HG02885 (cell line): ENCODE results near the gene OSBPL1A.

Source experiments
- ATAC-seq: cut with Tn5 transposase; IDR thresholded peaks from one replicate; pipeline ENCODE4 v1.9.1; 2021; ENCODE audit warnings: mild to moderate bottlenecking; ENCODE audit not compliant: unreplicated experiment, poor library complexity

OSBPL1A gene

DNA sequence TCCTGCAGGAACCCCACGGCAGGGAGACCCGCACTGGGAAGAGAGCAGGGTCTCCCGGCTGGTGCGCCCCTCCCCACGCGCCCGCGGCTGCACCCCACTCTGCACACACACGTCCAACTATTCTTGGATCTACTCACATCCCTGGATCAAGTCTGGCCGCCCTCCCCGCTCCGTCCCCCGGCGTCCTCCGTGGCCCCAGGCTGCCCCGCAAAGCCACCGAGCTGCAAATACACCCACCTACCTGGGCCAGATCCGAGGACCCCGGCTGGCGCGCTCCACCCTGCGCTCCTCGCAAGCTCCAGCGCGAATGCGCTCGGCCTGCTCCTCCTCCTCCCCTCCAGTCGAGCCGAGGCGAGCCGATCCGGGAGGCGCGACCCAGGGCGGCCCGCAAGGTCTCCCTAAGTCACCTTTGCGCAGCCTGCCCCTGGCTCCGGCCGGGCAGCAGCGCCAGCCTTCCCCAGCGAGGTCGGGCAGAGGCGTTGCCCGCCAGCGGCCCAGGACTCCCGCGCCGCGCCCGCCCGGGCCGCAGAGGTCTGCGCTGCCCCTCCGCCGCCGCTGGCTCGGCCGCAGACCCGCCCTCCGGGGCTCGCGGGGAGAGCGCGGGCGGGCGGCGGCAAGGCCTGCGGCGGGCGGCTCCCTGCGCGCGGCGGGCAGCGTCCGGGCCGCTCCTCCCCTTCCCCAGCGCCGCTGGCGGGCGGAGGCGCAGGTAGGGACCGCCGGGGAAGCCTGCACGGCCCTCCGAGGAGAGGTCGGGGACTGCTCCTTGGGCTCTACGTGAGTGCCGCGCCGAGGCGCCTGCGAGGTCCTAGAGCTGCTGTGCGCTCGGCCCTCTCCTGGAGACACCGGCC, 126.0 kb downstream of the OSBPL1A start:
- peak; percentile 45 for ATAC-seq

DNA sequence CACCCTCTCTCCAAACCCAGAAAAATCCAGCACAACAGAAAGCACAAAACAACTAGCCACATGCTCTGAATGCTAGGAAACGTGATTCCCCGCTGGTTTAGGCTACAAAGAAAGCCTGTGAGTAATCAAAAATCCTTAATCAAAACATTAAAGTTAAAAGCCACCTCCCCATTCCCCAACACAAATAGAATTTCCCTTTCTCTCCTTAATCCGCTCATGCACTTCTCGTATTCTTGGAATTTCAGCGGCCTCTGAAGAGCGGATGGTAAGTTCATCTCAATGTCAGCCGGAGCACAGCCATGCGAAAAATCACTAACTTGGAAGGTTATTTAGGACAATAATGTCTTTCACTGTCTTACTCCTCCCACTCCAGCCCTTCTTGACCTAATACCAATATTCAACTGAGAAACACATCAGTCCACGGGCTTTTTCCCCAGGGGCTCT, 126.7 kb downstream of the OSBPL1A start:
- no peak for ATAC-seq

DNA sequence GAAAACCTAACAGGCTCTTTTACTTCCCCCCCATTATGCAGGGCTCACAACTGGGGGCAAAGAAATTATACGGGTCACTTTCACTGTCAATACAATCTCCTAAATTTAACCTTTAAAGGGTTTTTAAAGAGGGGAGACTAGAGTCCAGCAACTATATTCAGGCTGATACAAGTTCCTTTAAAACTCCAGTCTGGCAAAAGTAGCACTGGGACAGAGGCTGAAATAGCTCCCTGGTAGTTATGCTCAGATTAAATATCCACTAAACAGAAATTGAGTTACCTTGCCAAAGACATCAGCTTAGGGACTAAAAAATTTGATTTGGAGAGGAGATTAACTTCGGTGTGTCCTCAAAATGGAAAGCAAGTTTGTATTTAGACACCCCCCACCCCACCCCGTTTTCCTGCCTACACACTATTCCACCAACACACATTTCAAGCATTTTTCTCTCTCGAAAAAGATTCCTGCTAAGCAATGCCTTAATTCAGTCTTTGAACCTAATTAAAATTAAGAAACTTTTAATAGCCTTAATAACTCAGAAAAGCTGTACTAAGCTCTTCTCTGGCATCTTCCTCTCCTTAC, 127.2 kb downstream of the OSBPL1A start:
- no peak for ATAC-seq

DNA sequence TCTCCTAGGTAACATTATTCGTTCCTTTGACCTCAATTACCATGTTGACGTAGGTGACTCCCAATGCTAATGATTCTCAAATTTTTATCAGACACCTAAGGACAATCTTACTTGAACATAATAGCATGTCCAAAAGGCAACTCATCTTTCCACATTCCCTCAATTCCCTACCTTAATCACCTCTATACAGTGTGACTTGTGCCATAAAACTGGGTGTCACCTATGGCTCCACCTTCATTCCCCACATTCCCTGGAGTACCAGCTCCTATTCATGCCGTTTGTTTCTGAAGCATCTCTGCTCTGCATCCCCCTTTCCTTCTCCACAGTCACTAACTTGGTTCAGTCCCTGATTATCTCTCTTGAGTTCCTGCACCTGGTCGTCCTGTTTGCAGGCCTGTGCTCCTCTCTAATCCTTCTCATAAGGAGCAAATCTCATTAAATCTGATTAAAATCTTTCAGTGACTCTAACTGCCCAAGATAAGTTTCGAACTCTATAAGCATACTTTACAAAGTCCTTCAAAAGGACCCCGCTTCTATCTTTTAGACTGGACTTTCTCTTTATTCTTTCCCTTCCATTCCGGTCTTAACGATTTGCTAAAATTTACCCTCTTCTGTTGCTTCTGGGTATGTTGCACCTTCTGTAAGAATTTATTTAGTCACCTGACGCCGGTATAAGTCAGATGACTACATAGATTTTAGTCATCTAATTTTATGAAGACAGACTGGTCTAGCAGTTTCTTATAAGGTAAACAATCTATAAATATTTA, 128.7 kb downstream of the OSBPL1A start:
- ATAC-seq, result no peak

DNA sequence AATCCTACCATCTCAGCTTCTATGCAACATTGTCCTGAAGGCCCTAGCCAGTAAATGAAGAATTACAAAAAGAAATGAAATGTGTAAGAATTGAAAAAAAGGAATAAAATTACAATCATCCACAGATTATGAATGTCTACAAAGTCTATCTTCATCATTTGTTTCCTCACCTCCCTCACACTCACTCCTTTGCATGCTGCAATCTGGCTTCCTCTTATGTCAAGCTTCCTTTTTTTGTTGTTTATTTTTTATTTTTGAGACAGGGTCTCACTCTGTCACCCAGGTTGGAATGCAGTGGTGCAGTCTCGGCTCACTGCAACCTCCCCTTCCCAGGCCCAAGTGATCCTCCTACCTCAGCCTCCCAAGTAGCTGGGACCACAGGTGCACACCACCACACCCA, 129.7 kb downstream of the OSBPL1A start:
- ATAC-seq, result no peak

DNA sequence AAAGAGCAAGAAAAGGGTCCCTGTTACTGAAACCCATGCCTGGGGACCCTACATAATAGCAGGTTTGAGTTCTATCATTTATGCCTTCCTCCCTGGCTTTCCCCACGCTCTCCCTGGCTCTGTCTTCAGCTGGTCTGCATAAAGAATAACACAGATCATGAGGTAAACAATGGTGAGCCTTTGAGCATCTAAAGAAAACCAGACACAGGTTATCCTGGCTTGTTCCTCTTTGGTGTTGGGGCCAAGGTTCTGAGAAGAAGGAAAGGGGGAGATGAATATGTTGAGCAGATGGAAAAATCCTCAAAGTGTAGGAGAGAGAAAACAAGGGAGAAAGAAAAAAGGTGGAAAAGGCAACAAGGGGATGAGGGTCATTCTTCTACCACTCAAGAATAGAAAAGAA, 131.5 kb downstream of the OSBPL1A start:
- ATAC-seq, result no peak

DNA sequence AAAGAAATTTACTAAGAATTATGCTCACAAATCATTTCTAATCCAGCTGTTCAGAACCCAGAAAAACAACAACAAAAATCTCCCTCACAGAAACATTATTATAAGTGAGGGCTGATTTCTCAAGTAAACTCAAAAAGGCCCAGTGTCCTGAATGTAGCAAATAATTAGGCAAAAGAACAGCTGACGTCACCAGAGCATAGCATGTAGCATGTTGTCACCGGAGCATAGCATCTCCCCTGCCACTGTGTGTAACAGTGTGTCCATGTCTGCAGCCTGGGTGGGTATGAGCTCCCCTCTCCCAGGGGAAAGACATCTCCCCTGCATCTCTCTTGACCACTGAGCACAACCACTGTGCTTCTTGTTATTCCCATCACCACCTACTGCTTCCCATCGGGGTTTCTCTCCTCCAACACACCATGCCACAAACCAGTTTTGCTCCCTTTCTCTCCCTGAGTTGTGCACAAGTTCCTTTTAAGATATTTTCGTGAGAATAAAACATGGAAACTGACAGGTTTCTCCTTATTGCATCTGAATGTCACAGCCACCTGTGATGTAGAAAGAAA, 132.0 kb downstream of the OSBPL1A start:
- no peak for ATAC-seq

DNA sequence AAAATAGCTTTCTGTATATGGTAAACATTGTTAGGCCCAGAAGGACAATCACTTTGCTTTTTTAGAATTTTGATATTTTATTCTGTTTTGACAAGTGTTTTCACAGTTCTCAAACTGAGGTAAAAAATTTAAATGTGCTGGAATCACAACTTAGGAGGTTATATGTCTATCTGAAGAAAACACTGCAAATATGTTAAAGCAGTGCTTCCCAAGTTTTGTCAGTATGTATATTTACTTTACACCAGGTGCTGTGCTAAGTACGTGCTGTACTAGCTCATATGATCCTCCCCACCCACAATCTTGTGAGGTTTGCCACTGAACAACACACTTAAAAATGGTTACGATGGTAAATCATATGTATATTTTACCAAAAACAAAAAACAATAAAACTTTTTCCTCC, 134.6 kb downstream of the OSBPL1A start:
- ATAC-seq, result no peak

DNA sequence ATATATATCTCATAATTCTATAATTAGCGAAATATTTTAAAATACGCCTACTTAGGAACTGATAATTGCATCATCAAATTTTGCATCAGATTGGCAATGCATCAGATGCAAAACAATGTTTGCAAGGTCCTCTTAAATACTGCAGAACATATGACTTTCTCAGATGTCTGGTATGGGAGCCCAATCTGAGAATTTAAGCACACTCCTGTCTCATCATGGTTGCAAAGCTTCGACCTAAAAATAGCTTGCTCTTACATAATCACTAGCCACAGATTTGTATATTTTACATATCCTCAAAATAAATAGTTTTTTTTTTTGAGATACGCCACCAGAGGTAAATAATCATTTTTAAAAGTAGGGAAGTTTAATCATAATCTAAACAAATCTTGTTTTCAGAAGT, 135.5 kb downstream of the OSBPL1A start:
- no peak for ATAC-seq

DNA sequence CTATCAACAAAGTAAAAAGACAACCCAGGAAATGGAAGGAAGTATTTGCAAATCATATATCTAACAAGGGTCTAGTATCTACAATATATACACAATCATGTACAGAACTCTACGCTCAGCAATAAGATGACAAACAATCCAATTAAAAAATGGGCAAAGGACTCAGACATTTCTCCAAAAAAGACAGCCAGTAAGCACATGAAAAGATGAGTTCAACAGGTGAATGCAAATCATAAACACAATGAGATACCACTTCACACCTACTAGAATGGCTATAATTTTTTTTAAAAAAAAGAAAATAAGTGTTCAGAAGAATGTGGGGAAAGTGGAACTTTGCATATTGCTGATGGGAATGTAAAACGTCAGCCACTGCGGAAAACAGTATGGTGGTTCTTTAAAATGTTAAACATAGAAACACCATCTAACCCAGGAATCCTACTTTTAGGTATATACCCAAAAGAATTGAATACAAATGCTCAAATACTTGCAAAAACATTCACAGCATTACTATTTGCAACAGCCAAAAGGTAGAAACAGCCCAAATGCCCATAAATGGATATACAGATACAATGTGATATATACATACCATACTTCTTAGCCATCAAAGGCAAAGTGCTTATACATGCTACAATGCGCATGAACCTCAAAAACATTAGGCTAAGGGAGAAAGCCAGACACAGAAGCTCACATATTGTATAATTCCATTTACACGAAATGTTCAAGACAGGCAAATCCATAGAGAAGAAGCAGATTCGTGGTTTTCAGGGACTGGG, 137.6 kb downstream of the OSBPL1A start:
- no peak for ATAC-seq

DNA sequence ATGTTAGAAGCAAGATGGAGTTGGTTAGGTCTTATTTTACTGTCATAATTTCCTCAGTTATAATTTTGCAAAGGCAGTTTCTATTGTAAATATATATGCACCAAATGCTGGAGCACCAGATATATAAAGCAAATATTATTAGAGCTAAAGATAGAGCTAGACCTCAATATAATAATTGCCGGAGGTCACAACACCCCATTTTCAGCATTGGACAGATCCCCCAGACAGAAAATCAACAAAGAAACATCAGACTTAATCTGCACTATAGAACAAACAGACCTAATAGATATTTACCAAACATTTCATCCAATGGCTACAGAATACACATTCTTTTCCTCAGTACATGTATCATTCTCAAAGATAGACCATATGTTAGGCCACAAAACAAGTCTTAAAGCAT, 143.6 kb downstream of the OSBPL1A start:
- ATAC-seq, result no peak

DNA sequence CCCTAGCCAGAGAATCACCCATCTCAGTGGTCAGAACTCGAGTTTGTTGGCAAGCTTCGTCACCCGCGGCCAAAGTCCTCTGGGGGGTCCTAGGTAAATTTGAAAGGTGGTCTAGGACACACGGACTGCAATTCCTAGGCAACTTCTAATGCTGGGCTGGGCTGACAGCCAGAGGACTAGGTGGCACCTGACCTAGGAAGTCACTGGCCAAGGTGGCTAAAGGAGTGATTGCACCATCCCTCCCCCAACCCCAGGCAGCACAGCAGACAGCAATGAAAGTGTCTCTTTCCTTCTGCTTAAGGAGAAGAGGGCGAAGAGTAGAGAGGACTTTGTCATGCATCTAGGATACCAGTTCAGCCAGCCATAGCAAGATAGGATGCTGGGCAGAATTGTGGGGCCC, 147.9 kb downstream of the OSBPL1A start:
- no peak for ATAC-seq

DNA sequence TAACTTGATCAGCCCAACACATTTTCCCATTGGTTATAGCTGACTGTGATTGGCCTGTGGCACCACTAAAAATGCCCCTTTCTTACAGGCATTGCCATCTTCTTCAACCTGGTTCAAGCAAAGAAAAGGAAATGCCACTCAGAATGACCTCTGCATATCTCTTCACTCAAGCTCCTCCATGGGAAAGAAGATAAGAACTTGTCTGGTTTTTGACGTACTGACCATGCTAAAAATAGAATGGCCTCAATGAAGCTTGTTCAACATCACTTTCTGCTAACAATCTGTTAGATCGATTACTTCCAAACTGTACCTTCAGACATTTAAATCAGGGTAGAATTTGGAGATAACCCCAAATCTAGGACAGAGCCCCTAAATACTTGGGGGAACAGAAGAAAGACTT, 149.3 kb downstream of the OSBPL1A start:
- no peak for ATAC-seq

DNA sequence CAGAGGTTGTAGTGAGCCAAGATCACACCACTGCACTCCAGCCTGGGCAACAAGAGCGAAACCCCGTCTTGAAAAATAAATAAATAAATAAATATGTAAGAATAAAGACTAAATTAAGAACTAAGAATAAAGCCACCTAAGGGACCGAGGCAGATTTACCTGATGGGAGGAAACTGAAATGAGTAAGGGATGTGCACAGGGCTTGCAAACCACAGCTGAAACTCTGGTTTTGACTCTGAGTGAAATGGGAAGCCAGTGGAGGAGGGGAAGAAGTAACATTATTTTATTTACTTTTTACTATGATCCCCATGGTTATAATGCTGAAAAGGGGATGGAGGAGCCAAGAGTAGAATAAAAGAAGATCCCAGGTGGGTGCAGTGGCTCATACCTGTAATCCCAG, 151.5 kb downstream of the OSBPL1A start:
- peak; percentile 98 for ATAC-seq

DNA sequence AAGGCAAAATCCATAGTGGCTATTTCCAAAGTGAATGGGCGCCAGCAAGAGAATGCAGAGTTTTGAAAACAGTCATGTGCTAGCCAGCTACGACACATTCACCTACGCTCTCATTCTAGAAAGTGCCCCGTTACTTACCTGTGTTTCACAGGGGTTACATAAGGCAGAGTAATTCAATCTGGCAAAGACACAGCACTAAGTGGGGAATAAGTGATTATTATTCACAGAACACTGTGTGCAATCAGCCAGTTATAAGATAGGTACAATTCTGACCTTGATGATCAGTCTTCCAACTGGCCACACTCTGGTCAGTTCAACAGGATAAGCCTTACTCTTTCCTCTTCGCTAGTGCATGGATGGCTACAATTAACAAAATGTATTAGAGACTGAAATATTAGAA, 152.9 kb downstream of the OSBPL1A start:
- no peak for ATAC-seq

DNA sequence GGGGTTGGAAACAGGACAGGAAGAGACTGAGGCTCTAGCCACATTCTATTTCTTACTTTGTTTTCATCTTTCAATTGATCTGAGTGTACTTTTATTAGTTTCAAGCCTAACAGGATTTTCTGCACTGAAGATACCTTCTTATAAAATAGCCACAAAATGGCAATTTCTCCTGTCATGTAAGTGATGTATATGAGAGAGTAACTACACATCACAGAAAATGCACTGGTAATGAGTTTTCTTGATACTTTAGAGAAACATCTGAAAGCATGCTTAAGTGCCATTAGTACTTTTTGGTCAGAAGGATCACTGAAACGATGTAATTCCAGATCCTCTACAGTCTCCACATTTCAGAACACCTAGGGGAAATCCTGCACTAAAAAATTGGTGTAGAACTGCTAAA, 153.9 kb downstream of the OSBPL1A start:
- ATAC-seq, result no peak

DNA sequence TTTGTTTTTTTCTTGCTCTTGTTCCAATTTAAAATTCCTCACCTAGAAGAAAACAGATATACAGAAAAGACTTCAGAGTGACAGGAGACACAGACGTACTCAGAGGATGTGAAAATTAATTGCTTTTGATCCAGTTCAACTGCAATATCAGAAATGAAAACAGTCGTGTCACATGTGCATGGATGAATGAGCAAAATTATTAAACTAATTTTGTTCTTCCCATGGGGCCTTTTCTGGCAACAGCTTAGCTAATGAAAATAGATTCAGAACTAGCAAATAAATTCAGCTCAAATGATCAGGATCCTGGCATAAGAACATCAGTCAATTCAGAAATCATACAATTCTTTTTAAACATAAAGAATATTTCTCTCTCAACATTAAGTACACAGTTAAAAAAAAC, 158.3 kb downstream of the OSBPL1A start:
- no peak for ATAC-seq

DNA sequence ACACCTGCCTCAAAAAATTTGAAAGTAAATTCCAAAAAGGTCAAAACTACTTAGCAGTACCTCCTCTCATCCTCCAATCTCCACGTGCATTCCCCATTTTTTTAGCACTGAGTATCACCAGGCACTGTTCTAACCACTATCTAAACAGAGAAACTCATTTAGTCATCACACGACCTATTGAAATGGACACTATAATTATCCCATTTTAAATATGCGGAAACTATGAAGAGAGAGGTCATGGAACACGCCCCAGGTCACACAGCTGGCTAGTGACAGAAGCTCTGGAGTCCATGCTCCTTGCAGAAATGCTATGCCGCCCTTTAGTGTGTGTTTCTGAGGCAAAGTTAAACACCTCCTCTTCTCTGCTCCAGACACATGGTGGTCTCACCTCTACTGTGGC, 159.2 kb downstream of the OSBPL1A start:
- no peak for ATAC-seq

DNA sequence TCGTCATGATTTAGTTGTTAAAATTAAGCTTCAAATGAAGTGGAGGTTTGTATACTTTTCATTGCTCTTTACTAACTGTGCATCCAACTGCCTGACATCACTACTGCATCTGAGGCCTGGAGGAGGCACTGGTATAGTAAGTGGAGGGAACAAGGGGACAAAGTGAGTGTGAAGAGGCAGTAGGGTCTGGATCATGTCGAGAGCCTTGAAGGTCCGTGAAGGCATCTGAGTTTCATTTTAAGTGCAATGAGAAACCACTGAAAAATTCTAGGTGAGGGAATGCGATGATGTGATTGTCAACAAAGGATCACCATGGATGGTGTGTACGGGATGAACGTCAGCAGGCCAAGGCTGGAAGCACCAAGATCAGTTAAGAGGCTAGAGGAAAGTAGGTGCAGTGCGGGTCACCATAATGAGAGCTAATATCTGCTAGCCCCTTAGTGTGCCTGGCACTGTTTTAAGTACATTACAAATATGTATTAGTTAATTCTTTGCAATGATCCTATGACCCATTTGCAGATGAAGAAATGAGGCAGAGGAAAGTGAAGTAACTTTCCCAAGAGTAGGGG, 162.7 kb downstream of the OSBPL1A start:
- no peak for ATAC-seq

DNA sequence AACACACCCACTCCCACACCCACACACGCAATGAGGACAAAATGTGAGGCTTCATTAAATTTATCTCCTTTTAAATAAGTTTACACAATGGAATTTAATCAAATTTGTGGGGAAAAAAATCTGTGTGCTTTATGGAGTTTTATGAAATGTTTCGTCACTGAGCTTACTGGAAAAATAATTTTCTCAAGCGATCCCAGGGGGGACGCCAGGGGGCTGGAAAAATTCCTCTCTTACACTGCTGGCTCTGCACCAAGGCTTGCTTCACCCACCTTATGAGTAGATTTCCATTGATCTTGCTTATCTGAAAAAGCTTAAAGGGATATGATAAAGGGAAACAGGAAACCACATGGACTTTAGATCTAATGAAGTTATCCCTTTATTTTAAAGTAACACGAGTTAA, 163.3 kb downstream of the OSBPL1A start:
- no peak for ATAC-seq
